ENCODE data around the gene TENM3. TPM values are rescaled to one million over a fixed set of nuclear protein-coding genes. Genes with fewer than 3 reads are reported as not detected.

TENM3 gene
- total and polyA plus RNA-seq, 2 donors = 2.8 to 26.6 TPM

DNA sequence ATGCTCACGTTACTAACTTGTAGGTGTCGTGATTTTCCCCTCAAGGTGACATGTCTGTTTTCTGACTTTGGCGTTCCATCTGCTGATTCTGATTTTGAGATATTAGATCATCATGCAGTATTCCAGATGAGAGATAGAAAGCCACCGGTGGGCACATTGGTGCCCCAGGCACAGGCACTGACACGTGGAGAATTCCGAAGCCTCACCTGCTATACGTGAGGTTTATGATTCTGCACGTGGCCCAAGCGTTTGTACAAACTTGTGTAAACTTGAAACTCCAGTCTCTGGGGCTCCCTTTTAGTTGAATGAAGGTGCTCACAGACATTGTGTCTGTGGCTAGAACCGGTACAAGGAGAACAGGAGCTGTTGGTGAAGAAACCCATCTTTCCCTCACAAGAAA is 81.1 kb downstream of the TENM3 start:
- Histone ChIP-seq H3K4me1 (ENCODE audit: insufficient read depth) (no peaks in the 10 kb centered on the region), H3K4me3 (ENCODE audit: low read depth, low read length) (no peak overlapping the region), H3K36me3 (ENCODE audit: insufficient read depth) (no peaks in the 10 kb centered on the region), H3K27ac (ENCODE audit: low read depth) (no peak overlapping the region)
- WGBS = 89% methylated on average over 10 of the region's 10 CpGs
- DNase-seq (ENCODE audit: extremely low spot score) = no peak

- Histone ChIP-seq H3K4me3 (ENCODE audit: low read depth, low read length) (no peak overlapping the region), H3K4me1 (ENCODE audit: insufficient read depth) (no peaks in the 10 kb centered on the region), H3K36me3 (ENCODE audit: insufficient read depth) (no peaks in the 10 kb centered on the region), H3K27ac (ENCODE audit: low read depth) (no peak overlapping the region)
- no peak for DNase-seq (ENCODE audit: extremely low spot score)
- WGBS = 73% methylated on average over 3 of the region's 3 CpGs
These were observed 82.2 kb downstream of the TENM3 start for GRCh38 chr4:182325397-182325796.

GRCh38 chr4:182325848-182326255 is 82.7 kb downstream of the TENM3 start:
- no peak for DNase-seq (ENCODE audit: extremely low spot score)

GRCh38 chr4:182328505-182328904 is 85.3 kb downstream of the TENM3 start:
- 91% methylated on average over 7 of the region's 7 CpGs for WGBS
- H3K36me3 ChIP-seq (ENCODE audit: insufficient read depth) = no peaks in the 10 kb centered on the region
- DNase-seq (ENCODE audit: extremely low spot score) = no peak
- no peak overlapping the region for H3K27ac ChIP-seq (ENCODE audit: low read depth)
- H3K4me3 ChIP-seq (ENCODE audit: low read depth, low read length) = no peak overlapping the region
- no peaks in the 10 kb centered on the region for H3K4me1 ChIP-seq (ENCODE audit: insufficient read depth)

More at GRCh38 chr4:182325848-182326255, 82.7 kb downstream of the TENM3 start:
- WGBS = 56% methylated on average over 16 of the region's 16 CpGs
- no peaks in the 10 kb centered on the region for H3K36me3 ChIP-seq (ENCODE audit: insufficient read depth)
- H3K4me3 ChIP-seq (ENCODE audit: low read depth, low read length) = no peak overlapping the region
- no peak overlapping the region for H3K27ac ChIP-seq (ENCODE audit: low read depth)
- no peaks in the 10 kb centered on the region for H3K4me1 ChIP-seq (ENCODE audit: insufficient read depth)

GRCh38 chr4:182337366-182337765 is 94.2 kb downstream of the TENM3 start:
- no peak overlapping the region for H3K27ac ChIP-seq (ENCODE audit: low read depth)
- 93% methylated on average over 1 of the region's 1 CpG for WGBS
- H3K4me1 ChIP-seq (ENCODE audit: insufficient read depth) = no peaks in the 10 kb centered on the region
- no peaks in the 10 kb centered on the region for H3K36me3 ChIP-seq (ENCODE audit: insufficient read depth)
- no peak for DNase-seq (ENCODE audit: extremely low spot score)
- H3K4me3 ChIP-seq (ENCODE audit: low read depth, low read length) = no peak overlapping the region

DNA sequence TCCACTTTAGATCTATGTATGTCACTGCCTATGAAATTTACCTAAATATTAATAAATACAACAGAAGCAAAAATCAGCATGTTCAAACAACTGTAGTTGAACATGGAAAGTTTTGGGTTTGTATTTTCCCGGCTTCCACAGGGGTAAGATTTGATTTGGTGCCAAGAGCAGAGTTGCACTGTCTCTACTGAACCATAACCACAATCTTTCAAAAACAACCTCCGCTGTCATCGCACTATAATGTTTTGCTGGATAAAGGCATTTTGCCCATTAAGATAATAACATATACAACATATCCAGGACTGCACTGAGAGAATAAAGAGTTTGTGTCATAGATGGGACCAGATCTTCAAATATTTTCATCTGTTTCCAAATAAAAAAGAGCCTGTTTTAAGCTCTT is 94.9 kb downstream of the TENM3 start:
- H3K4me1 ChIP-seq (ENCODE audit: insufficient read depth) = no peaks in the 10 kb centered on the region
- no peak overlapping the region for H3K4me3 ChIP-seq (ENCODE audit: low read depth, low read length)
- no peaks in the 10 kb centered on the region for H3K36me3 ChIP-seq (ENCODE audit: insufficient read depth)
- H3K27ac ChIP-seq (ENCODE audit: low read depth) = no peak overlapping the region
- DNase-seq (ENCODE audit: extremely low spot score) = no peak
- WGBS = 56% methylated on average over 3 of the region's 3 CpGs

- Histone ChIP-seq H3K4me3 (ENCODE audit: low read depth, low read length) (no peak overlapping the region), H3K36me3 (ENCODE audit: insufficient read depth) (no peaks in the 10 kb centered on the region), H3K27ac (ENCODE audit: low read depth) (no peak overlapping the region), H3K4me1 (ENCODE audit: insufficient read depth) (no peaks in the 10 kb centered on the region)
- DNase-seq (ENCODE audit: extremely low spot score) = no peak
- WGBS = 35% methylated on average over 2 of the region's 2 CpGs
These were observed 95.5 kb downstream of the TENM3 start for GRCh38 chr4:182338746-182339145.

DNA sequence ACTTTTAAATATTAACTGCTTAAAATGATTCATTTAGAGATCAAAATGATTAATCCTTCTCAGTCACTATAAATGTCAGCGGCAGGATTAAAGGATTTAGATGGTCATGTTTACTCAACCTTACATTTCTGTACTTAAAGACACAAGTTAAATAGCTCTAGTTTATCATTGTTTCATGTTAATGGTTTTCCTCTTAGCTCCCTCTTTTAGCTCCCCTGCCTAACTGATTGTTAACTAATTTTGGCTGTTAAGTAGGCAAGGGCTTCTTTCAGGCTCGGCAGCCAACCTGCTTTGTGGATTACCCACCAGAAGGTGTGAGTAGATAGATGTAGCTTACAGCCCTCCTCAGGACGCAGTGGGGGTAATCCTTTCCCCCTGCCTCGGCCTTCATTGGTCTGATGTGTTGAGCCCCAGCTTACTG is 96.0 kb downstream of the TENM3 start:
- DNase-seq (ENCODE audit: extremely low spot score) = no peak
- Histone ChIP-seq H3K4me1 (ENCODE audit: insufficient read depth) (no peaks in the 10 kb centered on the region), H3K4me3 (ENCODE audit: low read depth, low read length) (no peak overlapping the region), H3K27ac (ENCODE audit: low read depth) (no peak overlapping the region), H3K36me3 (ENCODE audit: insufficient read depth) (no peaks in the 10 kb centered on the region)
- WGBS = 54% methylated on average over 4 of the region's 4 CpGs

- no peak overlapping the region for H3K4me3 ChIP-seq (ENCODE audit: low read depth, low read length)
- no peak for DNase-seq (ENCODE audit: extremely low spot score)
- 40% methylated on average over 4 of the region's 4 CpGs for WGBS
- H3K36me3 ChIP-seq (ENCODE audit: insufficient read depth) = no peaks in the 10 kb centered on the region
- no peak overlapping the region for H3K27ac ChIP-seq (ENCODE audit: low read depth)
- no peaks in the 10 kb centered on the region for H3K4me1 ChIP-seq (ENCODE audit: insufficient read depth)
These were observed 100.3 kb downstream of the TENM3 start for GRCh38 chr4:182343453-182343852.

DNA sequence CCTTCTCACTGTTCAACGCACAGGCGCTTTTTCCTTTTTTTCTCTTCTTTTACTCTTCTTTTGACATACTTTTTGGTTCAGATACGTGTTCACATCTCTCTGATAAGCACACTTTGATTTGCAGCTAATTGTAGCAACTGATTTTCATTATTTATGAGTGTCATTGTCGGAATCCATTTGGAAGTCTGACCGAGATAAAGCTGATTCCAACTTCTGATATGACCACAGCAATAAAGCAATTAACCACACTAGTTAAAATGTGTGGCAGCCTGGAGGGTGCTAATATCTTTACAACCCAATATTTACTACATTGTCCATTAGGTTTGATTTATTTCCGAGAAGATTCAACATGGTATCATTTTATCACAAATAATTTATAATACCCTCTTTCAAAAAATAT is 101.8 kb downstream of the TENM3 start:
- H3K27ac ChIP-seq (ENCODE audit: low read depth) = no peak overlapping the region
- no peaks in the 10 kb centered on the region for H3K4me1 ChIP-seq (ENCODE audit: insufficient read depth)
- H3K4me3 ChIP-seq (ENCODE audit: low read depth, low read length) = no peak overlapping the region
- DNase-seq (ENCODE audit: extremely low spot score) = no peak
- H3K36me3 ChIP-seq (ENCODE audit: insufficient read depth) = no peaks in the 10 kb centered on the region
- 81% methylated on average over 6 of the region's 6 CpGs for WGBS

DNA sequence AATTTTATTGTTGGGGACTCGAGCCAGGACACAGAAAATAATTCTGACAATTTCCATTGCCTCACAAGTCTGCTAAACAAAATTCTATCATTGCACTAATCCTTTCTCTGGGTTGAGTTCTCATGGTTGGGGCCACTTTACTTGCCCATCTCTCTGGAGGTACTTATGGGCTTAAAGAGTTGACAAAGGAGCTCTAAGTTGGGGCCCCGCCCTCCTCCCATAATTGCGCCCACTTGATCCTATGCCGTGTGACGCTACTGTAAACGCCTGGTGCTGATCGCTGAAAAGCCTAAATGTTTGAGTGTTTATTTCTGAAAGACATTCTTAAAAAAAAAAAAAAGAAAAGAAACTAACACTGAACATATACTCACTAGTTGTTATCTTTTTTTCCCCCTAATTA is 103.0 kb downstream of the TENM3 start:
- Histone ChIP-seq H3K27ac (ENCODE audit: low read depth) (no peak overlapping the region), H3K4me3 (ENCODE audit: low read depth, low read length) (no peak overlapping the region), H3K36me3 (ENCODE audit: insufficient read depth) (no peaks in the 10 kb centered on the region), H3K4me1 (ENCODE audit: insufficient read depth) (no peaks in the 10 kb centered on the region)
- 82% methylated on average over 7 of the region's 7 CpGs for WGBS
- no peak for DNase-seq (ENCODE audit: extremely low spot score)

DNA sequence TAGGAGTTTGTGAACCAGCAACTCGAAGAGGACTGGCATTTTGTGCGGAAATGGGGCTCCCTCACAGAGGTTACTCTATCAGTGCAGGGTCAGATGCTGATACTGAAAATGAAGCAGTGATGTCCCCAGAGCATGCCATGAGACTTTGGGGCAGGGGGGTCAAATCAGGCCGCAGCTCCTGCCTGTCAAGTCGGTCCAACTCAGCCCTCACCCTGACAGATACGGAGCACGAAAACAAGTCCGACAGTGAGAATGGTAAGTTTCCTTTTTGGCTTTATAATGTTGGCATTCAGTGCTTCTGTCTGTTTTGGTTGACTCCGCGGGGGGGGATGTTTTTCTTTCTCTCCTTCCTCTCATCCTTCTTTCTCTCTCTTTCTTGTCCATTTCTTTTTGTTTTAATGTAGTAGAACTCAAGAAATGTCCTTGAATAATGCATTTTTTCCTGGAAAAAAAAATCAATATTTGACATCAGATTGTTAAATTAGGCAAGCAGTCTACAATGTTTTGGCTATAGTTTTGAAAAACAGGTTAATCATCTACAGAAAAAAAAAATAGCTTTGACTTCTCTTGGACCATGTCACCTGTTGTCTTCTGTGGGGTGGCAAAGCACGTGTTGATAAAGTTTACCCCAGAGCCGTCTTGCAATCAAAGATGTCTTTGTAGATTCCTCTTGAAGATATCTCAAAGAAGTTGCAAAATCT is 103.6 kb downstream of the TENM3 start:
- no peak for DNase-seq (ENCODE audit: extremely low spot score)
- Histone ChIP-seq H3K36me3 (ENCODE audit: insufficient read depth) (no peaks in the 10 kb centered on the region), H3K4me3 (ENCODE audit: low read depth, low read length) (no peak overlapping the region), H3K4me1 (ENCODE audit: insufficient read depth) (no peaks in the 10 kb centered on the region), H3K27ac (ENCODE audit: low read depth) (no peak overlapping the region)
- 73% methylated on average over 11 of the region's 11 CpGs for WGBS

- WGBS = 75% methylated on average over 5 of the region's 5 CpGs
- H3K36me3 ChIP-seq (ENCODE audit: insufficient read depth) = no peaks in the 10 kb centered on the region
- no peak overlapping the region for H3K4me3 ChIP-seq (ENCODE audit: low read depth, low read length)
- no peak for DNase-seq (ENCODE audit: extremely low spot score)
- H3K4me1 ChIP-seq (ENCODE audit: insufficient read depth) = no peaks in the 10 kb centered on the region
- H3K27ac ChIP-seq (ENCODE audit: low read depth) = no peak overlapping the region
These were observed 105.7 kb downstream of the TENM3 start for GRCh38 chr4:182348779-182349326.

DNA sequence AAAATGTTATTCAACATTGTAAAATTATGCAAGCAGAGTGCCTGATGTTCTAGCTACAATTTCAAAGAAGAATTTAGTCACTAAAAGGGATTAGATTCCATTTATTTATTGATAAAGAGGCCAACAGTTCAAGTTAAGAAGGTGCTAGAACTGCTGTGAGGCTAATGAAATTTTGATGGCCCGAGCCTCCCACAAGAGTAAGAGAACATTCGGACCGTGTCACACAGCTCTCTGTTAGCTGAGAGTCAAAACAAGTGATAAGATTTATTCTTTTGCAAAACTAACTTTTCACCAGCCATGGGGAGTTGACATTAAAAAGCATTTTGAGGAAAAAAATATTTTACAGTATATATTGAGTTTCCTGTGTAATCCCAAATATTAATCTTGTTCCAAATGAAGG is 106.8 kb downstream of the TENM3 start:
- no peaks in the 10 kb centered on the region for H3K4me1 ChIP-seq (ENCODE audit: insufficient read depth)
- no peak overlapping the region for H3K27ac ChIP-seq (ENCODE audit: low read depth)
- no peak for DNase-seq (ENCODE audit: extremely low spot score)
- no peaks in the 10 kb centered on the region for H3K36me3 ChIP-seq (ENCODE audit: insufficient read depth)
- H3K4me3 ChIP-seq (ENCODE audit: low read depth, low read length) = no peak overlapping the region
- 61% methylated on average over 3 of the region's 3 CpGs for WGBS

Measured in urinary bladder (tissue), 4 donors.